ENCODE measurements around the gene DACH1. TPM values are rescaled to one million over a fixed set of nuclear protein-coding genes. Genes with fewer than 3 reads are reported as not detected.

The DACH1 gene
- total RNA-seq, 2 experiments from 2014 or later, result not detected

DNA sequence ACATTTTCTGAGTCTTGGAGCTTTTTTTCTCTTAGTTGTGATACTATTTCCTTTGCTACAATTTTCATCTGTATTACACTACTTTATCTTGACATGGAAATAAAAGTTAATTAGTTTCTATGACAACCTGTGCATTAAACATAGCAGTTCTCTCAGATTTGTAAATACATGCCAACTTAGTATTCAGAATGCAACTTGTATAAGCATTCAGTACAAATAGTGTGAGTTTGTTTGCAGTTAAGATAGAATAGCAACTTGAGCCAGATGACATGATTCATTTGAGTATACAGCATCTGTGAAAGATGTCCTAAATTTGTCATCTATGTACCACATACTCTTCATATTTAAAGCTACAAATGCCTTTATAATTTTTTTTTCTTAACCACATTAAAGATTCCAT lies 98.1 kb downstream of the DACH1 start:
- Histone ChIP-seq H3K27ac (ENCODE audit: low read depth, low read length, poor library complexity, severe bottlenecking) (no peak overlapping the region), H3K9me2 (ENCODE audit: insufficient read depth, low read length) (no peaks in the 10 kb centered on the region), H3K4me2 (ENCODE audit: low read length) (no peak overlapping the region), H3K9me3 (ENCODE audit: low read length) (no peaks in the 10 kb centered on the region), H3K4me1 (ENCODE audit: insufficient read depth, low read length, poor library complexity, severe bottlenecking) (no peaks in the 10 kb centered on the region), H2AFZ (ENCODE audit: low read length) (no peak overlapping the region), H3K4me3 (ENCODE audit: low read depth, low read length, poor library complexity, severe bottlenecking) (no peak overlapping the region), H3K36me3 (ENCODE audit: insufficient read depth, low read length) (no peaks in the 10 kb centered on the region), H3K79me2 (ENCODE audit: insufficient read depth, low read depth, low read length) (no peaks in the 10 kb centered on the region), H4K20me1 (ENCODE audit: insufficient read depth, low read length) (no peaks in the 10 kb centered on the region)
- ChIA-PET POLR2A (no interaction called here), CTCF (ENCODE audit: unreplicated experiment) (no interaction called here)
- no TSS peak for BruUV-seq (replicated peaks)
- intact Hi-C loops (cut with micrococcal nuclease; ENCODE audit: unreplicated experiment), result no loop called here
- TF ChIP-seq, protein P1, sequence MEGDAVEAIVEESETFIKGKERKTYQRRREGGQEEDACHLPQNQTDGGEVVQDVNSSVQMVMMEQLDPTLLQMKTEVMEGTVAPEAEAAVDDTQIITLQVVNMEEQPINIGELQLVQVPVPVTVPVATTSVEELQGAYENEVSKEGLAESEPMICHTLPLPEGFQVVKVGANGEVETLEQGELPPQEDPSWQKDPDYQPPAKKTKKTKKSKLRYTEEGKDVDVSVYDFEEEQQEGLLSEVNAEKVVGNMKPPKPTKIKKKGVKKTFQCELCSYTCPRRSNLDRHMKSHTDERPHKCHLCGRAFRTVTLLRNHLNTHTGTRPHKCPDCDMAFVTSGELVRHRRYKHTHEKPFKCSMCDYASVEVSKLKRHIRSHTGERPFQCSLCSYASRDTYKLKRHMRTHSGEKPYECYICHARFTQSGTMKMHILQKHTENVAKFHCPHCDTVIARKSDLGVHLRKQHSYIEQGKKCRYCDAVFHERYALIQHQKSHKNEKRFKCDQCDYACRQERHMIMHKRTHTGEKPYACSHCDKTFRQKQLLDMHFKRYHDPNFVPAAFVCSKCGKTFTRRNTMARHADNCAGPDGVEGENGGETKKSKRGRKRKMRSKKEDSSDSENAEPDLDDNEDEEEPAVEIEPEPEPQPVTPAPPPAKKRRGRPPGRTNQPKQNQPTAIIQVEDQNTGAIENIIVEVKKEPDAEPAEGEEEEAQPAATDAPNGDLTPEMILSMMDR (conservative IDR thresholded peaks at IDR 0.05; ENCODE audit: low read length), result no peak
- no peak for TF ChIP-seq EZH2phosphoT487 (IDR thresholded peaks at IDR 0.05; ENCODE audit: borderline replicate concordance, low read depth, low read length)
- no peak for DNase-seq (ENCODE audit: low spot score)

DNA sequence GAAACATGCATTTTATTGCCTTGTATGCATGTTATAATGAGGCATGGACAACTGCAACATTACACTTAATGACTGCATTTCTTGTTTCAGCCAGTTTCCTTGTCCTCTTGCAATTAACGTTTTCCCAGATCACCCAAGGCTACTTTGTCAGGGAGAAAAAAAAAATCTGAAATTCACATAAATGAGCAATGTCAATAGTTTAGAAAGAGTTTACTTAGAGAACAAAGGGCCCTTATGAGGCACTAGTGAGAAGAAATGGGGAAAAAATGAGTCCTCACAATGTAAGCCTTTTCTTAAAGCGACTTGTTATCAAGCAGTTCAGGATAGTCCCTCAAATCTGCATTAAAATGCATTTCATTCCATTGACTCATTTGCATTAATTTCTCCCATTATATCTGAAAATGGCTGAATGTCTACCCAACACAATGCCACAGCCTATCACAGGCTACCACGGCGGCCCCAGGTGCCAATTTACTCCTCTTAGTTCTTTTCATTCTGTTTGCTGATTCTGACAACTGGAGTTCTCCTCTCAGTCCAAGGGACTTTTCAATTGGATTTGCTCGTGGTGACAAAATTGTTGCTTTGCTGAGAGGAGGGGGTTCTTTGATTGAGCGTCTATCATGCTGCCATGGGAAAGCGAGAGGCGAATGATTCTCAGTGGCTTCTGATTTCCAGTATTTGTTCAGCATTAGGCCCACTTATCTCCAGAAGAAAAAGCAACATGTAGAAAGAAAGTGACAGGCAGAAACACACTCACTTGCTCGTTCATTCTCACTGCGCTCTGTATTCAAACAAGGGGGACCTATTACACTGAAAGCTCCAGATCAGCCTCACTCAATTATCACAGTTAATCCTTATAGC lies 107.1 kb downstream of the DACH1 start:
- Histone ChIP-seq H3K27ac (ENCODE audit: low read depth, low read length, poor library complexity, severe bottlenecking) (no peak overlapping the region), H3K36me3 (ENCODE audit: insufficient read depth, low read length) (no peaks in the 10 kb centered on the region), H3K4me2 (ENCODE audit: low read length) (no peak overlapping the region), H3K9me3 (ENCODE audit: low read length) (no peaks in the 10 kb centered on the region), H3K4me3 (ENCODE audit: low read depth, low read length, poor library complexity, severe bottlenecking) (no peak overlapping the region), H3K9me2 (ENCODE audit: insufficient read depth, low read length) (no peaks in the 10 kb centered on the region), H4K20me1 (ENCODE audit: insufficient read depth, low read length) (no peaks in the 10 kb centered on the region), H3K4me1 (ENCODE audit: insufficient read depth, low read length, poor library complexity, severe bottlenecking) (no peaks in the 10 kb centered on the region), H3K79me2 (ENCODE audit: insufficient read depth, low read depth, low read length) (no peaks in the 10 kb centered on the region), H2AFZ (ENCODE audit: low read length) (no peak overlapping the region)
- no peak for DNase-seq (ENCODE audit: low spot score)
- no peak for TF ChIP-seq EZH2phosphoT487 (IDR thresholded peaks at IDR 0.05; ENCODE audit: borderline replicate concordance, low read depth, low read length)
- TF ChIP-seq, protein P1 (conservative IDR thresholded peaks at IDR 0.05; ENCODE audit: low read length), result no peak
- POLR2A ChIA-PET, result interaction anchor here (0.6 kb wide), 1 partner anchor 167 kb away, joined by 5 read pairs; no protein-coding TSS in a partner anchor
- CTCF ChIA-PET (ENCODE audit: unreplicated experiment), result no interaction called here
- BruUV-seq (replicated peaks), result no TSS peak
- intact Hi-C loops (cut with micrococcal nuclease; ENCODE audit: unreplicated experiment), result no loop called here

DNA sequence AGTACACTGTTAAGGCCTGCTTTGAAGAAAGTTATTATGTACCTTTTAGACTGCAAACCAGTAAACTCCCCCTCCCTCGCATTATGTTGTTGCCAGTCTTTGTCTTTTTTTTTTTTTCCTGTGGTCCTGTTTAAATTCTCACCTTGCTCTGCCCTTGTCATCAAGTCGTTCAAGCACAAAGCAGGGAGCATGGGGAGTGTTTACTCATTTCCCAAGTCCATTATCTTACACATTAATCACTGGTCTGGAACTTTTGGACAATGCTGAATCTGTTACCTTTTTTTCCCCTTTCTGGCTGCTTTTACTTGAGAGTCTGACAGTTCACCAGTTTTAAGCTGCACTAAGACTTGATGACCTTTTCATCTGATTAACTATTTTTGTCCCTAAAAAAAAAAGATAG lies 108.2 kb downstream of the DACH1 start:
- POLR2A ChIA-PET, result interaction anchor here (0.6 to 0.7 kb wide), 2 partner anchors 51 to 166 kb away, joined by 4 to 5 read pairs; no protein-coding TSS in a partner anchor
- intact Hi-C loops (cut with micrococcal nuclease; ENCODE audit: unreplicated experiment), result no loop called here
- H3K9me2 ChIP-seq (ENCODE audit: insufficient read depth, low read length), result no peaks in the 10 kb centered on the region
- H3K4me3 ChIP-seq (ENCODE audit: low read depth, low read length, poor library complexity, severe bottlenecking), result no peak overlapping the region
- no peaks in the 10 kb centered on the region for H4K20me1 ChIP-seq (ENCODE audit: insufficient read depth, low read length)
- CTCF ChIA-PET (ENCODE audit: unreplicated experiment), result no interaction called here
- BruUV-seq (replicated peaks), result no TSS peak
- no peak for DNase-seq (ENCODE audit: low spot score)
- no peak overlapping the region for H2AFZ ChIP-seq (ENCODE audit: low read length)
- H3K79me2 ChIP-seq (ENCODE audit: insufficient read depth, low read depth, low read length), result no peaks in the 10 kb centered on the region
- no peak overlapping the region for H3K4me2 ChIP-seq (ENCODE audit: low read length)
- H3K9me3 ChIP-seq (ENCODE audit: low read length), result no peaks in the 10 kb centered on the region
- TF ChIP-seq, protein P1 (conservative IDR thresholded peaks at IDR 0.05; ENCODE audit: low read length), result no peak
- no peak for TF ChIP-seq EZH2phosphoT487 (IDR thresholded peaks at IDR 0.05; ENCODE audit: borderline replicate concordance, low read depth, low read length)
- H3K27ac ChIP-seq (ENCODE audit: low read depth, low read length, poor library complexity, severe bottlenecking), result no peak overlapping the region
- no peaks in the 10 kb centered on the region for H3K36me3 ChIP-seq (ENCODE audit: insufficient read depth, low read length)
- no peaks in the 10 kb centered on the region for H3K4me1 ChIP-seq (ENCODE audit: insufficient read depth, low read length, poor library complexity, severe bottlenecking)

Data from OCI-LY7 (cell line).